Measurements from ENCODE around the gene FIP1L1.
"Not testable (repeated sequence)": the region's sequence is repeated elsewhere in the genome, so short reads cannot be mapped to it uniquely, and the experiment has no call there.

FIP1L1 gene, protein sequence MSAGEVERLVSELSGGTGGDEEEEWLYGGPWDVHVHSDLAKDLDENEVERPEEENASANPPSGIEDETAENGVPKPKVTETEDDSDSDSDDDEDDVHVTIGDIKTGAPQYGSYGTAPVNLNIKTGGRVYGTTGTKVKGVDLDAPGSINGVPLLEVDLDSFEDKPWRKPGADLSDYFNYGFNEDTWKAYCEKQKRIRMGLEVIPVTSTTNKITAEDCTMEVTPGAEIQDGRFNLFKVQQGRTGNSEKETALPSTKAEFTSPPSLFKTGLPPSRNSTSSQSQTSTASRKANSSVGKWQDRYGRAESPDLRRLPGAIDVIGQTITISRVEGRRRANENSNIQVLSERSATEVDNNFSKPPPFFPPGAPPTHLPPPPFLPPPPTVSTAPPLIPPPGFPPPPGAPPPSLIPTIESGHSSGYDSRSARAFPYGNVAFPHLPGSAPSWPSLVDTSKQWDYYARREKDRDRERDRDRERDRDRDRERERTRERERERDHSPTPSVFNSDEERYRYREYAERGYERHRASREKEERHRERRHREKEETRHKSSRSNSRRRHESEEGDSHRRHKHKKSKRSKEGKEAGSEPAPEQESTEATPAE

DNA sequence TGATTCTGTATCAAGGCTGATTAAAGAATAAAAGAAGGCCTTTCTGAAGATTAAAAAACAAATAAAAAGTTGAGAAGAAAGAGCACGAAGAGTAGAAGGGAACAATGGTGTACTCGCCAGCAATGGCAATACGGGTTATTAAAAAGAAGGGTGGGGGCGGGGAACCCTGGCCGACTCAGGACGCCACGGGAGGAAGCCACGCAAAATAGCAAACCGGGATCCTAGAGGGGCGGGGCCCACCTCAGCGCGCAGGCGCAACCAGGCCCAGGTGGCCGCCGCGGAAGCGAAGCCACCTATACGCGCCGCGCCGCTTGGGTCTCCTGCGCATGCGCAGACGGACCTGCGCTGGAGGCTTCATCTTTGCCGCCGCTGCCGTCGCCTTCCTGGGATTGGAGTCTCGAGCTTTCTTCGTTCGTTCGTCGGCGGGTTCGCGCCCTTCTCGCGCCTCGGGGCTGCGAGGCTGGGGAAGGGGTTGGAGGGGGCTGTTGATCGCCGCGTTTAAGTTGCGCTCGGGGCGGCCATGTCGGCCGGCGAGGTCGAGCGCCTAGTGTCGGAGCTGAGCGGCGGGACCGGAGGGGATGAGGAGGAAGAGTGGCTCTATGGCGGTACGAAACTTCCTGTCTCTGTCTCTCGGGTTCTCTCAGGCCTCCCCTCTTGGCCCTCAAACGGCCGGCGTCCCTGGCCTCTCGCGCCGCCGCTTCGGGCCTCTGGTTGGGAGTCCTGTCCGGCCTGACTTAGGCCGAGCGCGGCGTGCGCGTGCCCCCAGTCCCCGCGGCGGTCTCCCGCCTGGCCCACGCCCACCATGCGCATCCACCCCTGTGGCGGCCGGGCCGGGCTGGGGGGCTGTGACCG is at the start of gene FIP1L1:
TSS of gene FIP1L1 (plus strand) at position 323 of the 852 bp plus-strand sequence. CDS start at position 521, 198 bp downstream.
- DNase-seq (ENCODE audit: low spot score), result peak; percentile 96

DNA sequence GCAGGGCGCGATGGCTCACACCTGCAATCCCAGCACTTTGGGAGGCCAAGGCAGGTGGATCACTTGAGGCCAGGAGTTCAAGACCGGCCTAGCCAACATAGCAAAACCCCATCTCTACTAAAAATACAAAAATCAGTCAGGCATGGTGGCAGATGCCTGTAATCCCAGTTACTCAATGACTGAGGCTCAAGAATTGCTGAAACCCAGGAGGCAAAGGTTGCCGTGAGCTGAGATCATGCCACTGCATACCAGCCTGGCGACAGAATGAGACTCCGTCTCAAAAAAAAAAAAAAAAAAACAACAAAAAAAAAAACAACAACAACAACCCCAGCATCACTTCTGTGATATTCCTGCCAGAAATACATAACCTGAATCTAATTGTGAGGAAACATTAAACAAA is 42.5 kb upstream of the FIP1L1 start:
- DNase-seq (ENCODE audit: low spot score), result not testable (repeated sequence)

GRCh38 chr4:53340145-53340544 is 37.3 kb upstream of the FIP1L1 start:
- not testable (repeated sequence) for DNase-seq (ENCODE audit: low spot score)

DNA sequence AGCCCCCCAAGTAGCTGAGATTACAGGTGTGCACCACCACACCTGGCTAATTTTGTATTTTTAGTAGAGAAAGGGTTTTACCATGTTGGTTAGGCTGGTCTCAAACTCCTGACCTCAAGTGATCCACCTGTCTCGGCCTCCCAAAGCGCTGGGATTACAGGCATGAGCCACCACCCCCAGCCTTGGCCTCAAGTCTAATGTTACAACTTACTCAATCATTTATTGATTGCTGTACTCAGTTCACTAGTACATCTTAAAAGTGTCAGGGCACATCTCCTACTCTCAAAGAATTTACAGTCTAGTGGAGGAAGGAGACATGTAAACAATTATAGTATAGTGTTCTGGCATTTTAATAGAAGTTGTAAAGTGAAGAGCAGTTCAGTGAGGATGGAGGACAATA is 31.0 kb upstream of the FIP1L1 start:
- DNase-seq (ENCODE audit: low spot score), result not testable (repeated sequence)

GRCh38 chr4:53346920-53347852 is 30.3 kb upstream of the FIP1L1 start:
- DNase-seq (ENCODE audit: low spot score), result no peak

- DNase-seq (ENCODE audit: low spot score), result no peak
These were observed 29.4 kb upstream of the FIP1L1 start for GRCh38 chr4:53348046-53348445.

DNA sequence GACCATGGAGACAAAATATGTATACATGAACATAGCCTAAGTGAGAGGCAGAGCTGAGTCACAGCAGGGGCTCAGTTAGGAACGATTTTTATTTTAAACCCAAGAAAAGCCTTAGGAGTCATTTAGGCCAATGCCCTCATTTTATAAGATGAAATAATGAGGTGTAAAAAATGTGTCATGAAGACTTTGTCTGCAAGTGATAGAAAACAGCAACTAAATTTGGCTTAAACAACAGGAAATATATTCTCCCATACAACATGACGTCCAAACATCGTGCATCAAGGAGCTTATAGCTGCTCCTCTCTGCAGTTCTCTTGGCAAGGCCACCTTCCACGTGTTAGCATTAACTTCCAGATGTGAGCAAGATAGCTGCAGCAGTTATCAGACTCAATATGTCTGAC is 28.4 kb upstream of the FIP1L1 start:
- no peak for DNase-seq (ENCODE audit: low spot score)

DNA sequence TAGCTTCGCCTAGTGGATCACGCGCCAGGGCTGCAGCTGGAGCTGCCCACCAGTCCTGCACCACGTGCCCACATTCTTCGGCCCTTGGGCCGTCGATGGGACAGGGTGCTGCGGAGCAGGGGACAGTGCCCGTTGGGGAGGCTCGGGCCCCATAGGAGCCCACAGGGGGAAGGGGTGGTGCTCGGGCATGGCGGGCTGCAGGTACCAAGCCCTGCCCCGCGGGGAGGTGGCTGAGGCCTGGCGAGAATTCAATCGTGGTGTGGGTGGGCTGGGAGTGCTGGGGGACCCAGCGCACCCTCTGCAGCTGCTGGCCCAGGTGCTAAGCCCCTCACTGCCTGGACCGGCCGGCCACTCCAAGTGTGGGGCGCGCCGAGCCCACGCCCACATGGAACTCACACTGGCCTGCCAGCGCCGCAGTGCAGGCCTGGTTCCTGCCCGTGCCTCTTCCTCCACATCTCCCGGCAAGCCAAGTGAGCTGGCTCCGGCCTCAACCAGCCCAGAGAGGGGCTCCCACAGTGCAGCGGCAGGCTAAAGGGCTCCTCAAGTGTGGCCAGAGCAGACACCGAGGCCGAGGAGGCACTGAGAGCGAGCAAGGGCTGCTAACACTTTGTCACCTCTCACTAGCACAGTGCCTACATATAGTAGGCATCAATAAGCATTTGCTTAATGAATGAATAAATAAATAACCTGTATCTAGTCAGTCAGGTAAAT is 23.3 kb upstream of the FIP1L1 start:
- DNase-seq (ENCODE audit: low spot score), result no peak

- DNase-seq (ENCODE audit: low spot score), result no peak
These were observed 21.4 kb upstream of the FIP1L1 start for GRCh38 chr4:53355930-53356521.

DNA sequence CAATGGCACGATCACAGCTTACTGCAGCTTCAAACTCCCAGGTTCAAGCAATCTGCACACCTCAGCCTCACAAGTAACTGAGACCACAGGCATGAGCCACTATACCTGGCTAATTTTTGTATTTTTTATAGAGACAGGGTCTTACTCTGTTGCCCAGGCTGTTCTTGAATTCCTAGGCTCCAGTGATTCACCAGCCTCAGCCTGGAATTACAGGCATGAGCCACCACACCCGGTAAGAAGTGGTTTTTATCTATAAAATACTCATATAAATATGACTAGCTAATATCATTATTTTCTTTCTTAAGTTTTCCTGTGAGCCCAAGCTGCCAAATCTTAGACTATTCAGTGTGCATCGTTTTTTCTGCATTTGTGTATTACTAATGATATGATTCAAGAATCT is 16.0 kb upstream of the FIP1L1 start:
- no peak for DNase-seq (ENCODE audit: low spot score)

DNA sequence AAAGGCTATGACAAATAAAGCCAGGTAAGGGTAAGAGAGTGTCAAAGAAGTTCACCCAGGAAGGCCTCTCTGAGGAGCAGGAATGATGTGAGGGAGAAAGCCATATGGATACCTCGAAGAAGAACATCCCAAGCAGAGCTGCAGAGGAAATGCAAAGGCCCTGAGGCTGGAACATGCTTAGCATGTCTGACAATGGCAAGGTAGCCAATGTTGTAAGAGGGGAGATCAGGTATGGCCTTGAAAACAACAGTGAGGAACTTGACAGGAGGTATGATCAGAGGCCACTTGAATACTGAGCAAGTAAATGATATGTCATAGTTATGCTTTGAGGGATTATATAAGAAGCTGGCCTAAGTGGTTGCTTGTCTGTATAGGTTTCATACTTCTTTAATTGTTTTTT is 15.3 kb upstream of the FIP1L1 start:
- no peak for DNase-seq (ENCODE audit: low spot score)

GRCh38 chr4:53364624-53365023 is 12.8 kb upstream of the FIP1L1 start:
- no peak for DNase-seq (ENCODE audit: low spot score)

DNA sequence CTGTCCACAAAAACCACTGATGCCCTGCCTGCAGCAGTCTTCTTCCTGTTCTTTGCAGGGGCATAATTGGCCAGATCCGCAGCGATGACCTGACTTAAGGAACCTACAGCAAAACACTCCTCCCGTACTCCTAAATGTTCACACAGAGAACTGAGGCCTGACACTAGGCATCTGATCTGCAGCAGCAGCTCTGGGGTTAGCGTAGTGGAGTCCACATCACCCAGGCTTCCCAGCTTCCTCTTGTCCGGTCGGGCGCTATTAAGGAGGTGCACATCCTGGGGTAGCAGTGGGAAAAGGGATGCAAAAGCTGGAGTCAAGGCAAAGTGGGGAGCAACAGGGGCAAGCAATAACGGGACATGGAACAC is 12.3 kb upstream of the FIP1L1 start:
- DNase-seq (ENCODE audit: low spot score), result no peak

GRCh38 chr4:53365486-53366300 is 11.7 kb upstream of the FIP1L1 start, which contains the start of gene SCFD2:
Gene SCFD2 (minus strand): TSS chr4:53366061.
- peak; percentile 89 for DNase-seq (ENCODE audit: low spot score)

DNA sequence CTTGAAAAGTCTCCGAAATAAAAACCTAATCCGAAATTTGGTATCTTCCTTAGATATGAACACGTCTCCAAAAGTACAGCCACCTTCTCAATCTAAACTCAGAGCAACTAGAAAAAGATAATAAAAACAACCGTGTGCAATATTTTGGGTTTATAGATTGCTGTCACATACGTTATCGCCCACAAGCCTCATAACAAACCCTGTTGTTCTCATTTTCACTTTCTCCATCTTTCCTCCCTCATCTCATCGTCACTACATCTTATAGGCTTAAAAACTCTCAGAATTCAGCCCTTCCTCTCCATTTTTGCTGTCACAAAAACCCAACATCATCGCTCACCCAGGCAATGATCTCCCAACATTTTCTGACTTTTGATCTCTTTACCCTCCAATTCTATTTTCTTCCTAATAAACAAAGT is 11.1 kb upstream of the FIP1L1 start:
- DNase-seq (ENCODE audit: low spot score), result no peak

GRCh38 chr4:53367721-53368120 is 9.7 kb upstream of the FIP1L1 start:
- DNase-seq (ENCODE audit: low spot score), result no peak

GRCh38 chr4:53371049-53371448 is 6.4 kb upstream of the FIP1L1 start:
- no peak for DNase-seq (ENCODE audit: low spot score)

GRCh38 chr4:53371843-53372521 is 5.5 kb upstream of the FIP1L1 start:
- DNase-seq (ENCODE audit: low spot score), result no peak

DNA sequence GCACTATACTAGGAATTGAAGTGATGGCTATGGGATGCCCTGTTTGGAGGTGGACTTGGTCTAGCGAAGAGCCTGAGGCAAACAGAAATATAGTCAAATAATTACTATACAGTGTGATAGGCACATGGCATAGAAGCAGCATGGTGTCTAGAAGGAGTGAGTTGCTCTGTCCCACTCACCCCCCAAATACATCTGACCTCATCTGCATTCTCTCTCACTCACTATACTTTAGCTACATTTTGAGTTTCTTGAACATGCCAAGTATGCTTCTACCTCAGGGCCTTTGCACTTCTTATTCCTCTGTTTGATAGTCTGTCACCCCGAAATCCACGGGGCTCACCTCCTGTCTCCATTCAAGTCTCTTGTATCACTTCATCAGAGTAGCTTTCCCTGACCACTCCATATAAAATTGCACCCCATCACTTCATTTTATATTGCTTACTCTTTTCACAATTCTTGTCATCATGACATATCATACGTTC is 2.6 kb upstream of the FIP1L1 start:
- DNase-seq (ENCODE audit: low spot score), result no peak
